Measurements from ENCODE around the gene PCSK6. TPM values are rescaled to one million over a fixed set of nuclear protein-coding genes. Genes with fewer than 3 reads are reported as not detected.

The PCSK6 gene
- total and polyA plus RNA-seq, 2 of the 8 experiments (the other 6 are each of a cell fraction or from before 2014, with no cell fraction given): 1.9 to 4.0 TPM

- no peak overlapping the region for H3K4ac ChIP-seq (replicated peaks; ENCODE audit: insufficient read length, low read depth, low read length)
- H3K14ac ChIP-seq (ENCODE audit: insufficient read length): no peak overlapping the region
- H3K79me1 ChIP-seq (ENCODE audit: low read depth, low read length): no peaks in the 10 kb centered on the region; the same call in 1 of the 2 replicates
- CTCF ChIA-PET (ENCODE audit: partially characterized antibody): interaction anchor here (1.6 to 4.4 kb wide), 4 partner anchors 15 to 264 kb away, joined by 4 to 19 read pairs (median 8); no protein-coding TSS in a partner anchor
- no peak overlapping the region for H3K23ac ChIP-seq (ENCODE audit: insufficient read length)
- H3K27me3 ChIP-seq (replicated peaks in 1 of 4; ENCODE audit: control insufficient read depth in 3 of 4, extremely low read depth in 1 of 4, insufficient read depth in 3 of 4, low read length in 3 of 4): no peaks in the 10 kb centered on the region
- H2AK5ac ChIP-seq (ENCODE audit: low read depth, low read length): no peak overlapping the region
- peaks cover 0 to 2% (median 0%) of the 10 kb centered on the region in 4 experiments; a peak in 1 of 7 replicates for H3K4me1 ChIP-seq (replicated peaks in 1 of 4; ENCODE audit: control insufficient read depth in 3 of 4, insufficient read depth in 4 of 4, low read length in 3 of 4)
- DNase-seq (ENCODE audit: low read depth in 1 of 2, low spot score in 2 of 2) (no peak), FAIRE-seq (no peak)
- H3K23me2 ChIP-seq (ENCODE audit: low read depth, low read length): peaks cover 5% of the 10 kb centered on the region
- H3K4me2 ChIP-seq (ENCODE audit: insufficient read depth in 1 of 2, low read depth in 2 of 2, low read length in 2 of 2): no peak overlapping the region
- H3K56ac ChIP-seq (replicated peaks; ENCODE audit: insufficient read length, low read depth, low read length): no peak overlapping the region
- no peaks in the 10 kb centered on the region for H3K9me3 ChIP-seq (ENCODE audit: insufficient read depth in 2 of 2, low read depth in 1 of 2, low read length in 1 of 2)
- H2BK12ac ChIP-seq (ENCODE audit: low read depth, low read length): no peak overlapping the region
- no peak overlapping the region for H4K8ac ChIP-seq (ENCODE audit: extremely low read depth, insufficient read depth, low read length)
- H3K36me3 ChIP-seq (ENCODE audit: control insufficient read depth in 2 of 4, insufficient read depth in 4 of 4, low read length in 3 of 4): peaks cover 23 to 53% (median 42%) of the 10 kb centered on the region in 4 experiments
- H2BK120ac ChIP-seq (replicated peaks; ENCODE audit: low read depth, low read length): no peak overlapping the region
- H2BK15ac ChIP-seq (ENCODE audit: low read length): no peak overlapping the region
- no peak overlapping the region for H3K18ac ChIP-seq (ENCODE audit: extremely low read depth, low read length)
- no peak overlapping the region for H3K4me3 ChIP-seq (ENCODE audit: extremely low read depth in 1 of 4, insufficient read depth in 2 of 4, low read depth in 3 of 4, low read length in 4 of 4)
- no peak overlapping the region for H4K5ac ChIP-seq (ENCODE audit: insufficient read length, low read depth, low read length)
- 90% methylated on average over 9 of the region's 9 CpGs; no CpG with 5 or more reads in 1 of the 2 experiments for WGBS, 2 experiments (ENCODE audit: extremely low coverage in 1 of 2, insufficient coverage in 1 of 2, insufficient read length in 1 of 2, insufficient replicate concordance in 2 of 2, low coverage in 1 of 2, low lambda C conversion rate in 2 of 2, missing lambda C conversion rate in 1 of 2)
- no peak overlapping the region; a peak in 1 of 7 replicates for H3K9ac ChIP-seq (replicated peaks in 1 of 4; ENCODE audit: extremely low read depth in 1 of 4, low read depth in 3 of 4, low read length in 3 of 4)
- POLR2A ChIA-PET (ENCODE audit: partially characterized antibody): interaction anchor here (0.6 to 0.8 kb wide), 2 partner anchors 22 to 50 kb away, joined by 3 read pairs; no protein-coding TSS in a partner anchor
- peaks cover 0 to 17% of the 10 kb centered on the region in 2 experiments; a peak in 3 of 4 replicates for H3K79me2 ChIP-seq (ENCODE audit: control insufficient read depth in 1 of 2, insufficient read depth in 2 of 2, low read length in 2 of 2)
- no peak overlapping the region for H3K27ac ChIP-seq (ENCODE audit: low read depth, low read length)
- no peak overlapping the region for H4K91ac ChIP-seq (replicated peaks; ENCODE audit: insufficient read length, low read length)
- H4K20me1 ChIP-seq (replicated peaks in 1 of 2; ENCODE audit: control insufficient read depth in 1 of 2, insufficient read depth in 2 of 2, low read length in 2 of 2): peaks cover 0 to 8% of the 10 kb centered on the region in 2 experiments
- H2BK5ac ChIP-seq (ENCODE audit: low read depth, low read length): no peak overlapping the region
- H2AFZ ChIP-seq (ENCODE audit: low read length): no peak overlapping the region
- H2BK20ac ChIP-seq (ENCODE audit: low read length): no peak overlapping the region
- TF ChIP-seq SP4 (IDR thresholded peaks at IDR 0.05; ENCODE audit: low read length) (no peak), SUZ12 (IDR thresholded peaks at IDR 0.05; ENCODE audit: low read length) (no peak), BRCA1 (IDR thresholded peaks at IDR 0.05; ENCODE audit: low read depth, low read length) (no peak), POLR2A (IDR thresholded peaks at IDR 0.05; ENCODE audit: control extremely low read depth in 1 of 2, low read depth in 2 of 2, low read length in 2 of 2) (no peak), FOSL1 (IDR thresholded peaks at IDR 0.05; ENCODE audit: insufficient read depth, low read depth, low read length) (no peak), RAD21 (IDR thresholded peaks at IDR 0.05 in 1 of 2, conservative IDR thresholded peaks at IDR 0.05 in 1 of 2; ENCODE audit: low read depth in 2 of 2, low read length in 2 of 2) (no peak), JUND (IDR thresholded peaks at IDR 0.05; ENCODE audit: low read length) (no peak), SP2 (IDR thresholded peaks at IDR 0.05; ENCODE audit: low read length) (no peak), CREB1 (IDR thresholded peaks at IDR 0.05) (no peak)
Observed at GRCh38 chr15:101272584-101272983, 216.9 kb downstream of the PCSK6 start.

Measured in H1 (cell line).